CD4-positive, alpha-beta T cell treated with Interferon gamma for 1 hour (primary cell): ENCODE results near the gene ATP10B.

Source experiments
- DNase-seq: peaks from one replicate; pipeline ENCODE4 v3.0.0-alpha.2; 2020

ATP10B gene

GRCh38 chr5:160679567-160680309 lies 172.3 kb downstream of the ATP10B start:
- DNase-seq = no peak

- no peak for DNase-seq
These were observed 176.0 kb downstream of the ATP10B start for GRCh38 chr5:160675988-160676387.

GRCh38 chr5:160674901-160675300 lies 177.1 kb downstream of the ATP10B start:
- no peak for DNase-seq

- DNase-seq = no peak
These were observed 179.5 kb downstream of the ATP10B start for GRCh38 chr5:160672521-160672920.

GRCh38 chr5:160668356-160668755 lies 183.7 kb downstream of the ATP10B start:
- no peak for DNase-seq

- no peak for DNase-seq
These were observed 184.9 kb downstream of the ATP10B start for GRCh38 chr5:160667160-160667559.

GRCh38 chr5:160665460-160665859 lies 186.6 kb downstream of the ATP10B start:
- no peak for DNase-seq

GRCh38 chr5:160660132-160660531 lies 191.9 kb downstream of the ATP10B start:
- no peak for DNase-seq

GRCh38 chr5:160657622-160658458 lies 194.2 kb downstream of the ATP10B start:
- no peak for DNase-seq

- no peak for DNase-seq
These were observed 194.9 kb downstream of the ATP10B start for GRCh38 chr5:160657068-160657507.

- no peak for DNase-seq
These were observed 196.3 kb downstream of the ATP10B start for GRCh38 chr5:160655717-160656116.

GRCh38 chr5:160651692-160652645 lies 200.0 kb downstream of the ATP10B start:
- no peak for DNase-seq

GRCh38 chr5:160649304-160649703 lies 202.7 kb downstream of the ATP10B start:
- DNase-seq = no peak

- DNase-seq = no peak
These were observed 206.0 kb downstream of the ATP10B start for GRCh38 chr5:160646033-160646432.

- no peak for DNase-seq
These were observed 208.3 kb downstream of the ATP10B start for GRCh38 chr5:160643616-160644240.

GRCh38 chr5:160641405-160641804 lies 210.6 kb downstream of the ATP10B start:
- DNase-seq = no peak

GRCh38 chr5:160640406-160640805 lies 211.6 kb downstream of the ATP10B start:
- no peak for DNase-seq

- DNase-seq = no peak
These were observed 213.8 kb downstream of the ATP10B start for GRCh38 chr5:160638161-160638742.

GRCh38 chr5:160637357-160638090 lies 214.5 kb downstream of the ATP10B start:
- no peak for DNase-seq

GRCh38 chr5:160635663-160636062 lies 216.3 kb downstream of the ATP10B start:
- no peak for DNase-seq

GRCh38 chr5:160635046-160635445 lies 217.0 kb downstream of the ATP10B start:
- DNase-seq = no peak
